ENCODE measurements around the gene LEFTY2.

- TF ChIP-seq EZH2phosphoT487 (IDR thresholded peaks at IDR 0.05) (no peak), CTCF (IDR thresholded peaks at IDR 0.05) (no peak), EZH2 (IDR thresholded peaks at IDR 0.05) (no peak)
These were observed 4.5 kb upstream of the LEFTY2 start for GRCh38 chr1:225945564-225945963.

Data from neural progenitor cell (in vitro differentiated cells).